Measurements from ENCODE around the gene MOB1A.
"Not testable (repeated sequence)": the region's sequence is repeated elsewhere in the genome, so short reads cannot be mapped to it uniquely, and the experiment has no call there.

MOB1A gene

GRCh38 chr2:74188696-74189095 is 10.0 kb upstream of the MOB1A start:
- Mint-ChIP-seq H3K27me3 (no peaks in the 10 kb centered on the region), H3K4me3 (no peak overlapping the region), H3K4me1 (ENCODE audit: low read depth) (peaks cover 58% of the 10 kb centered on the region), H3K36me3 (ENCODE audit: low read depth) (no peaks in the 10 kb centered on the region), H3K9me3 (no peaks in the 10 kb centered on the region), H3K27ac (peak overlapping the region; percentile 99)
- intact Hi-C loops (cut with micrococcal nuclease): no loop called here

- Mint-ChIP-seq H3K36me3 (ENCODE audit: low read depth) (no peaks in the 10 kb centered on the region), H3K4me3 (peak overlapping the region; percentile 8), H3K4me1 (ENCODE audit: low read depth) (peaks cover 61% of the 10 kb centered on the region), H3K27me3 (no peaks in the 10 kb centered on the region), H3K27ac (peak overlapping the region; percentile 99), H3K9me3 (no peaks in the 10 kb centered on the region)
- intact Hi-C loops (cut with micrococcal nuclease): no loop called here
These were observed 9.4 kb upstream of the MOB1A start for GRCh38 chr2:74188018-74188601.

- not testable (repeated sequence) for H3K9me3 Mint-ChIP-seq; H3K27me3 Mint-ChIP-seq; H3K36me3 Mint-ChIP-seq (ENCODE audit: low read depth)
- intact Hi-C loops (cut with micrococcal nuclease): loop anchor here (1.0 kb wide), 1 partner anchor 8 kb away; the partner anchor contains the start of gene MOB1A
- peak overlapping the region; percentile 99 for H3K27ac Mint-ChIP-seq
- peaks cover 72% of the 10 kb centered on the region for H3K4me1 Mint-ChIP-seq (ENCODE audit: low read depth)
- peak overlapping the region; percentile 69 for H3K4me3 Mint-ChIP-seq
These were observed 8.0 kb upstream of the MOB1A start for GRCh38 chr2:74186706-74187105.

GRCh38 chr2:74186038-74186437 is 7.4 kb upstream of the MOB1A start:
- Mint-ChIP-seq H3K27me3 (no peaks in the 10 kb centered on the region), H3K9me3 (no peaks in the 10 kb centered on the region), H3K27ac (peak overlapping the region; percentile 99), H3K4me1 (ENCODE audit: low read depth) (peaks cover 68% of the 10 kb centered on the region), H3K4me3 (peak overlapping the region; percentile 69), H3K36me3 (ENCODE audit: low read depth) (no peaks in the 10 kb centered on the region)
- intact Hi-C loops (cut with micrococcal nuclease): loop anchor here (1.0 kb wide), 1 partner anchor 8 kb away; the partner anchor contains the start of gene MOB1A

GRCh38 chr2:74183878-74184277 is 5.2 kb upstream of the MOB1A start:
- Mint-ChIP-seq H3K9me3 (no peaks in the 10 kb centered on the region), H3K36me3 (ENCODE audit: low read depth) (no peaks in the 10 kb centered on the region), H3K27me3 (no peaks in the 10 kb centered on the region), H3K4me1 (ENCODE audit: low read depth) (peaks cover 69% of the 10 kb centered on the region), H3K4me3 (peak overlapping the region; percentile 4), H3K27ac (peak overlapping the region; percentile 99)
- intact Hi-C loops (cut with micrococcal nuclease): no loop called here

- Mint-ChIP-seq H3K27ac (peak overlapping the region; percentile 99), H3K9me3 (no peaks in the 10 kb centered on the region), H3K27me3 (no peaks in the 10 kb centered on the region), H3K36me3 (ENCODE audit: low read depth) (peaks cover 15% of the 10 kb centered on the region), H3K4me3 (peak overlapping the region; percentile 55), H3K4me1 (ENCODE audit: low read depth) (peaks cover 59% of the 10 kb centered on the region)
- intact Hi-C loops (cut with micrococcal nuclease): no loop called here
These were observed 3.1 kb upstream of the MOB1A start for GRCh38 chr2:74181739-74182138.

GRCh38 chr2:74179063-74179865 is 585 bp upstream of the MOB1A start:
- H3K4me1 Mint-ChIP-seq (ENCODE audit: low read depth): peaks cover 59% of the 10 kb centered on the region
- no peaks in the 10 kb centered on the region for H3K27me3 Mint-ChIP-seq
- H3K27ac Mint-ChIP-seq: peak overlapping the region; percentile 99
- H3K9me3 Mint-ChIP-seq: no peaks in the 10 kb centered on the region
- peaks cover 40% of the 10 kb centered on the region for H3K36me3 Mint-ChIP-seq (ENCODE audit: low read depth)
- intact Hi-C loops (cut with micrococcal nuclease): no loop called here
- peak overlapping the region; percentile 85 for H3K4me3 Mint-ChIP-seq

- intact Hi-C loops (cut with micrococcal nuclease): loop anchor here (1.0 kb wide), 2 partner anchors 9 to 21 kb away; partner anchors contain the start of gene MTHFD2
- Mint-ChIP-seq H3K4me3 (peak overlapping the region; percentile 85), H3K27me3 (no peaks in the 10 kb centered on the region), H3K4me1 (ENCODE audit: low read depth) (peaks cover 61% of the 10 kb centered on the region), H3K27ac (peak overlapping the region; percentile 99), H3K9me3 (no peaks in the 10 kb centered on the region), H3K36me3 (ENCODE audit: low read depth) (peaks cover 53% of the 10 kb centered on the region)
These were observed 983 bp downstream of the MOB1A start for GRCh38 chr2:74177696-74178095.

- Mint-ChIP-seq H3K27ac (peak overlapping the region; percentile 30), H3K27me3 (no peaks in the 10 kb centered on the region), H3K36me3 (ENCODE audit: low read depth) (peaks cover 81% of the 10 kb centered on the region), H3K4me3 (peak overlapping the region; percentile 40), H3K4me1 (ENCODE audit: low read depth) (peaks cover 61% of the 10 kb centered on the region), H3K9me3 (no peaks in the 10 kb centered on the region)
- intact Hi-C loops (cut with micrococcal nuclease): no loop called here
These were observed 3.8 kb downstream of the MOB1A start for GRCh38 chr2:74174909-74175308.

GRCh38 chr2:74168739-74169138 is 9.9 kb downstream of the MOB1A start:
- H3K4me3 Mint-ChIP-seq: no peak overlapping the region
- no peak overlapping the region for H3K27ac Mint-ChIP-seq
- H3K4me1 Mint-ChIP-seq (ENCODE audit: low read depth): peaks cover 34% of the 10 kb centered on the region
- no peaks in the 10 kb centered on the region for H3K27me3 Mint-ChIP-seq
- H3K9me3 Mint-ChIP-seq: no peaks in the 10 kb centered on the region
- H3K36me3 Mint-ChIP-seq (ENCODE audit: low read depth): peaks cover 94% of the 10 kb centered on the region
- intact Hi-C loops (cut with micrococcal nuclease): loop anchor here (5.0 kb wide), 1 partner anchor 34 kb away; no protein-coding TSS in a partner anchor

GRCh38 chr2:74164761-74165160 is 13.9 kb downstream of the MOB1A start:
- intact Hi-C loops (cut with micrococcal nuclease): loop anchor here (5.0 kb wide), 1 partner anchor 38 kb away; no protein-coding TSS in a partner anchor
- Mint-ChIP-seq H3K27ac (no peak overlapping the region), H3K36me3 (ENCODE audit: low read depth) (peaks cover 94% of the 10 kb centered on the region), H3K4me3 (no peak overlapping the region), H3K9me3 (no peaks in the 10 kb centered on the region), H3K4me1 (ENCODE audit: low read depth) (peaks cover 15% of the 10 kb centered on the region), H3K27me3 (no peaks in the 10 kb centered on the region)

- no peak overlapping the region for H3K4me3 Mint-ChIP-seq
- H3K9me3 Mint-ChIP-seq: no peaks in the 10 kb centered on the region
- H3K36me3 Mint-ChIP-seq (ENCODE audit: low read depth): peaks cover 94% of the 10 kb centered on the region
- intact Hi-C loops (cut with micrococcal nuclease): no loop called here
- no peak overlapping the region for H3K27ac Mint-ChIP-seq
- H3K27me3 Mint-ChIP-seq: no peaks in the 10 kb centered on the region
- H3K4me1 Mint-ChIP-seq (ENCODE audit: low read depth): peaks cover 13% of the 10 kb centered on the region
These were observed 15.7 kb downstream of the MOB1A start for GRCh38 chr2:74162951-74163350.

- no peak overlapping the region for H3K27ac Mint-ChIP-seq
- intact Hi-C loops (cut with micrococcal nuclease): no loop called here
- H3K4me1 Mint-ChIP-seq (ENCODE audit: low read depth): peaks cover 6% of the 10 kb centered on the region
- no peak overlapping the region for H3K4me3 Mint-ChIP-seq
- no peaks in the 10 kb centered on the region for H3K9me3 Mint-ChIP-seq
- no peaks in the 10 kb centered on the region for H3K27me3 Mint-ChIP-seq
- H3K36me3 Mint-ChIP-seq (ENCODE audit: low read depth): peaks cover 96% of the 10 kb centered on the region
These were observed 22.8 kb downstream of the MOB1A start for GRCh38 chr2:74155830-74156229.

- Mint-ChIP-seq H3K36me3 (ENCODE audit: low read depth) (peaks cover 81% of the 10 kb centered on the region), H3K9me3 (no peaks in the 10 kb centered on the region), H3K27me3 (no peaks in the 10 kb centered on the region), H3K27ac (no peak overlapping the region), H3K4me1 (ENCODE audit: low read depth) (peaks cover 11% of the 10 kb centered on the region), H3K4me3 (no peak overlapping the region)
- intact Hi-C loops (cut with micrococcal nuclease): no loop called here
These were observed 25.7 kb downstream of the MOB1A start for GRCh38 chr2:74152954-74153353.

All from dendritic cell treated with granulocyte-macrophage colony-stimulating factor and Interleukin-4, amounts not matched to agents 40 ng/mL and 50 ng/mL, for 4 days (primary cell).